BJ (cell line): ENCODE data around the gene PPP1R11. TPM values are rescaled to one million over a fixed set of nuclear protein-coding genes. Genes with fewer than 3 reads are reported as not detected.

Source experiments
- CTCF ChIA-PET: fragments of 350-600 bp; formaldehyde crosslinking; extraction: SDS; loops from one replicate; lab custom pipeline; 2021; ENCODE audit warnings: antibody characterized with exemption, inconsistent platforms; lab: Yijun Ruan, JAX
- POLR2A ChIA-PET: fragments of 300-600 bp; sonication (Branson Sonifier 250); formaldehyde crosslinking; extraction: SDS; loops from one replicate; lab custom pipeline; 2021; ENCODE audit warnings: antibody characterized with exemption; lab: Charles Lee
- DNase-seq: peaks from one replicate; pipeline ENCODE4 v3.0.0-alpha.2; 2011; ENCODE audit warnings: low read depth
- H3K27me3 ChIP-seq: 2 replicates; pipeline ENCODE4 v1.6.0; 2011; ENCODE audit warnings: low read length; ENCODE audit not compliant: control insufficient read depth, insufficient read depth
- H3K36me3 ChIP-seq: 2 replicates; pipeline ENCODE4 v1.5.1; 2011; ENCODE audit warnings: low read length; ENCODE audit not compliant: control insufficient read depth, insufficient read depth
- H3K4me3 ChIP-seq: 2 replicates; pipeline ENCODE4 v1.5.1; 2011; ENCODE audit warnings: low read depth, mild to moderate bottlenecking, control low read depth, low read length
- CTCF ChIP-seq: IDR thresholded peaks from 2 replicates; pipeline ENCODE4 v1.5.1; 2011; ENCODE audit warnings: low read depth, mild to moderate bottlenecking, control low read depth, inconsistent platforms, low read length, moderate library complexity; ENCODE audit not compliant: insufficient read depth
- polyA plus RNA-seq: library from polyadenylated mRNA; depleted of rRNA; stranded (reverse); fragments of >200 nt; gene quantifications from 2 replicates; pipeline ENCODE4 v1.2.3, GENCODE V29; 2011

Gene PPP1R11
- polyA plus RNA-seq, 1 experiment: 56.4 TPM

GRCh38 chr6:30060606-30061091 is 6.3 kb upstream of the PPP1R11 start:
- Histone ChIP-seq H3K27me3 (no peaks in the 10 kb centered on the region), H3K4me3 (peak overlapping the region; percentile 65), H3K36me3 (0 out of 2 replicates have a peak, but pooled peaks cover 2% of the 10 kb centered on the region)
- POLR2A ChIA-PET: no interaction called here
- CTCF ChIA-PET: interaction anchor here (1.0 to 1.8 kb wide), 4 partner anchors 8 to 208 kb away, joined by 3 to 5 read pairs (median 4); no protein-coding TSS in a partner anchor
- TF ChIP-seq CTCF: no peak
- no peak for DNase-seq

GRCh38 chr6:30061092-30061857 is 5.7 kb upstream of the PPP1R11 start, which contains the start of gene POLR1H:
Gene POLR1H, plus strand, starts transcription at chr6:30061265. Its CDS starts 260 bp downstream, at chr6:30061525.
- CTCF ChIA-PET: interaction anchor here (1.0 to 1.8 kb wide), 4 partner anchors 9 to 69 kb away, joined by 3 to 5 read pairs (median 5); no protein-coding TSS in a partner anchor
- Histone ChIP-seq H3K4me3 (peak within 1 kb of the TSS; percentile 65), H3K36me3 (0 out of 2 replicates have a peak, but pooled peaks cover 2% of the 10 kb centered on the region), H3K27me3 (no peaks in the 10 kb centered on the region)
- POLR2A ChIA-PET: no interaction called here
- no peak for TF ChIP-seq CTCF
- DNase-seq: peak; percentile 62

- H3K36me3 ChIP-seq: 0 out of 2 replicates have a peak, but pooled peaks cover 1% of the 10 kb centered on the region
- ChIA-PET CTCF (interaction anchor here (1.1 to 1.8 kb wide), 3 partner anchors 10 to 69 kb away, joined by 3 to 5 read pairs (median 5); no protein-coding TSS in a partner anchor), POLR2A (no interaction called here)
- DNase-seq: no peak
- H3K4me3 ChIP-seq: peak overlapping the region; percentile 65
- no peaks in the 10 kb centered on the region for H3K27me3 ChIP-seq
- TF ChIP-seq CTCF: no peak
Measured at GRCh38 chr6:30061858-30062458, 5.0 kb upstream of the PPP1R11 start.

- ChIA-PET POLR2A (no interaction called here), CTCF (interaction anchor here (1.2 to 1.8 kb wide), 2 partner anchors 10 to 68 kb away, joined by 5 read pairs; no protein-coding TSS in a partner anchor)
- TF ChIP-seq CTCF: no peak
- Histone ChIP-seq H3K36me3 (no peaks in the 10 kb centered on the region), H3K4me3 (no peak overlapping the region), H3K27me3 (no peaks in the 10 kb centered on the region)
- DNase-seq: no peak
Measured at GRCh38 chr6:30062471-30063178, 4.4 kb upstream of the PPP1R11 start.
